GM10847 (cell line): ENCODE data around the gene KCNG3.

ENCODE experiments used
- POLR2A ChIP-seq: IDR thresholded peaks from 2 replicates; pipeline ENCODE4 v1.6.1; 2011; ENCODE audit not compliant: insufficient read length; ENCODE audit errors: extremely low read depth

Gene KCNG3

GRCh38 chr2:42414648-42415047 is 79.1 kb downstream of the KCNG3 start:
- no peak for TF ChIP-seq POLR2A

GRCh38 chr2:42414158-42414557 is 79.6 kb downstream of the KCNG3 start:
- TF ChIP-seq POLR2A, result no peak

GRCh38 chr2:42410742-42411514 is 82.9 kb downstream of the KCNG3 start:
- TF ChIP-seq POLR2A, result no peak

- TF ChIP-seq POLR2A, result no peak
Measured at GRCh38 chr2:42408009-42408408, 85.8 kb downstream of the KCNG3 start.

- TF ChIP-seq POLR2A, result no peak
Measured at GRCh38 chr2:42407476-42407875, 86.3 kb downstream of the KCNG3 start.

GRCh38 chr2:42404676-42405075 is 89.1 kb downstream of the KCNG3 start:
- no peak for TF ChIP-seq POLR2A

GRCh38 chr2:42401773-42402172 is 92.0 kb downstream of the KCNG3 start:
- no peak for TF ChIP-seq POLR2A

GRCh38 chr2:42392191-42392590 is 101.6 kb downstream of the KCNG3 start:
- no peak for TF ChIP-seq POLR2A
